ENCODE measurements around the gene HORMAD2.

The HORMAD2 gene

GRCh38 chr22:30193031-30193775 lies 112.9 kb downstream of the HORMAD2 start:
- CTCF ChIA-PET = no interaction called here
- POLR2A ChIA-PET = no interaction called here
- TF ChIP-seq BHLHE40 (IDR thresholded peaks at IDR 0.05; ENCODE audit: borderline replicate concordance) = no peak
- no peak for DNase-seq (ENCODE audit: extremely low spot score)

GRCh38 chr22:30195245-30196140 lies 115.2 kb downstream of the HORMAD2 start:
- ChIA-PET POLR2A (interaction anchor here (0.9 to 1.7 kb wide), 6 partner anchors 10 to 229 kb away, joined by 3 to 8 read pairs (median 3); no protein-coding TSS in a partner anchor), CTCF (no interaction called here)
- no peak for DNase-seq (ENCODE audit: extremely low spot score)
- TF ChIP-seq SP1 (IDR thresholded peaks at IDR 0.05) = no peak
- TF ChIP-seq CTBP1 (IDR thresholded peaks at IDR 0.05; ENCODE audit: borderline replicate concordance) = no peak
- TF ChIP-seq HDGF (IDR thresholded peaks at IDR 0.05; ENCODE audit: borderline replicate concordance) = no peak
- TF ChIP-seq L3MBTL2 (conservative IDR thresholded peaks at IDR 0.05) = 0 out of 2 replicates have a peak, but pooled peaks have one; percentile 36
- no peak for TF ChIP-seq ZNF384 (IDR thresholded peaks at IDR 0.05)
- TF ChIP-seq FOXA1 (IDR thresholded peaks at IDR 0.05) = no peak
- TF ChIP-seq NFRKB (IDR thresholded peaks at IDR 0.05) = no peak
- 0 out of 2 replicates have a peak, but pooled peaks have one; percentile 5 for TF ChIP-seq ARNT (IDR thresholded peaks at IDR 0.05)
- TF ChIP-seq ELF4 (IDR thresholded peaks at IDR 0.05) = no peak
- TF ChIP-seq TARDBP (IDR thresholded peaks at IDR 0.05) = no peak
- no peak for TF ChIP-seq FOXM1 (IDR thresholded peaks at IDR 0.05; ENCODE audit: borderline replicate concordance)
- no peak for TF ChIP-seq FOXK2 (IDR thresholded peaks at IDR 0.05)
- TF ChIP-seq PKNOX1 (IDR thresholded peaks at IDR 0.05) = no peak
- TF ChIP-seq LEF1 (IDR thresholded peaks at IDR 0.05; ENCODE audit: borderline replicate concordance) = no peak
- TF ChIP-seq SUZ12 (IDR thresholded peaks at IDR 0.05) = no peak
- TF ChIP-seq BHLHE40 (IDR thresholded peaks at IDR 0.05; ENCODE audit: borderline replicate concordance) = no peak

- TF ChIP-seq L3MBTL2 (conservative IDR thresholded peaks at IDR 0.05) = peak; percentile 11; the same call in 1 of the 2 replicates
- TF ChIP-seq HDGF (IDR thresholded peaks at IDR 0.05; ENCODE audit: borderline replicate concordance) = no peak
- DNase-seq (ENCODE audit: extremely low spot score) = peak; percentile 51
- CTCF ChIA-PET = interaction anchor here (0.7 kb wide), 1 partner anchor 58 kb away, joined by 4 read pairs; no protein-coding TSS in a partner anchor
- POLR2A ChIA-PET = interaction anchor here (0.7 to 1.7 kb wide), 7 partner anchors 9 to 1379 kb away, joined by 3 to 8 read pairs (median 3); no protein-coding TSS in a partner anchor
Observed at GRCh38 chr22:30196141-30196879, 116.0 kb downstream of the HORMAD2 start.

GRCh38 chr22:30196880-30197336 lies 116.6 kb downstream of the HORMAD2 start:
- CTCF ChIA-PET = interaction anchor here (0.7 kb wide), 1 partner anchor 58 kb away, joined by 4 read pairs; no protein-coding TSS in a partner anchor
- POLR2A ChIA-PET = interaction anchor here (0.7 to 1.7 kb wide), 4 partner anchors 8 to 1379 kb away, joined by 3 to 8 read pairs (median 3); no protein-coding TSS in a partner anchor
- no peak for DNase-seq (ENCODE audit: extremely low spot score)
- TF ChIP-seq TARDBP (IDR thresholded peaks at IDR 0.05) (no peak), CTBP1 (IDR thresholded peaks at IDR 0.05; ENCODE audit: borderline replicate concordance) (no peak), LEF1 (IDR thresholded peaks at IDR 0.05; ENCODE audit: borderline replicate concordance) (no peak)

- ChIA-PET POLR2A (interaction anchor here (0.7 to 1.7 kb wide), 2 partner anchors 15 to 1378 kb away, joined by 3 to 8 read pairs; no protein-coding TSS in a partner anchor), CTCF (no interaction called here)
- no peak for DNase-seq (ENCODE audit: extremely low spot score)
- no peak for TF ChIP-seq ELF4 (IDR thresholded peaks at IDR 0.05)
- TF ChIP-seq ARNT (IDR thresholded peaks at IDR 0.05) = no peak
- TF ChIP-seq PKNOX1 (IDR thresholded peaks at IDR 0.05) = no peak
- no peak for TF ChIP-seq BHLHE40 (IDR thresholded peaks at IDR 0.05; ENCODE audit: borderline replicate concordance)
- TF ChIP-seq HDGF (IDR thresholded peaks at IDR 0.05; ENCODE audit: borderline replicate concordance) = no peak
- no peak for TF ChIP-seq SUZ12 (IDR thresholded peaks at IDR 0.05)
- no peak for TF ChIP-seq FOXA1 (IDR thresholded peaks at IDR 0.05)
Observed at GRCh38 chr22:30197389-30197788, 117.1 kb downstream of the HORMAD2 start.

- POLR2A ChIA-PET = no interaction called here
- DNase-seq (ENCODE audit: extremely low spot score) = no peak
- CTCF ChIA-PET = no interaction called here
- TF ChIP-seq FOXM1 (IDR thresholded peaks at IDR 0.05; ENCODE audit: borderline replicate concordance) (no peak), HDGF (IDR thresholded peaks at IDR 0.05; ENCODE audit: borderline replicate concordance) (no peak), PKNOX1 (IDR thresholded peaks at IDR 0.05) (no peak), ZNF384 (IDR thresholded peaks at IDR 0.05) (no peak), FOXK2 (IDR thresholded peaks at IDR 0.05) (no peak)
Observed at GRCh38 chr22:30198152-30198825, 118.0 kb downstream of the HORMAD2 start.
